Caco-2 (cell line): Measurements from ENCODE around the gene OR2G6. TPM values are rescaled to one million over a fixed set of nuclear protein-coding genes. Genes with fewer than 3 reads are reported as not detected.
A peak's percentile ranks its signal among the peaks of the same experiment; 100 is the strongest.
"Not testable (repeated sequence)": the region's sequence is repeated elsewhere in the genome, so short reads cannot be mapped to it uniquely, and the experiment has no call there.

Experiments used
- Bru-seq: library from RNA; stranded (reverse); fragments of 400-500 nt; gene quantifications from one replicate; lab custom pipeline; 2021; lab: Mats Ljungman, UMichigan
- BruChase-seq, 2 experiments: library from RNA; stranded (reverse); fragments of 400-500 nt; gene quantifications; one replicate each; lab custom pipeline; 2021; lab: Mats Ljungman, UMichigan
- BruUV-seq: library from RNA; stranded (reverse); fragments of 400-500 nt; replicated peaks from 2 replicates; lab custom pipeline; 2021; lab: Mats Ljungman, UMichigan
- CTCF ChIA-PET: fragments of 300-600 bp; sonication (Branson Sonifier 250); formaldehyde crosslinking; loops from one replicate; lab custom pipeline; 2022; ENCODE audit warnings: antibody characterized with exemption; lab: Charles Lee
- POLR2A ChIA-PET: fragments of 300-600 bp; sonication (Branson Sonifier 250); formaldehyde crosslinking; loops from one replicate; lab custom pipeline; 2022; ENCODE audit warnings: antibody characterized with exemption; lab: Charles Lee
- DNase-seq, 2 experiments: peaks; one replicate each; pipeline versions ENCODE4 v3.0.0 to v3.0.0-alpha.2; 2020 to 2022
- H3K27me3 ChIP-seq: replicated peaks from 2 replicates; pipeline ENCODE4 v1.6.0; 2011; ENCODE audit warnings: low read length; ENCODE audit not compliant: control insufficient read depth, insufficient read depth
- H3K36me3 ChIP-seq: 2 replicates; pipeline ENCODE4 v1.5.1; 2011; ENCODE audit warnings: low read length; ENCODE audit not compliant: control insufficient read depth, insufficient read depth
- H3K4me1 ChIP-seq: fragments of 250-450 bp; sonication (Bioruptor Pico); 2 replicates; pipeline ENCODE4 v1.5.1; 2020; ENCODE audit warnings: mild to moderate bottlenecking
- H3K4me3 ChIP-seq: 2 replicates; pipeline ENCODE4 v1.5.1; 2011; ENCODE audit warnings: low read depth, mild to moderate bottlenecking, control low read depth, low read length
- H3K9me3 ChIP-seq: fragments of 250-450 bp; sonication (Bioruptor Pico); 2 replicates; pipeline ENCODE4 v1.5.1; 2020; ENCODE audit warnings: mild to moderate bottlenecking, moderate library complexity
- H3K27ac Mint-ChIP-seq: one replicate; pipeline ENCODE4 v1.8.0; 2022; ENCODE audit warnings: mixed read lengths; ENCODE audit not compliant: unreplicated experiment
- H3K27me3 Mint-ChIP-seq: one replicate; pipeline ENCODE4 v1.8.0; 2022; ENCODE audit warnings: mixed read lengths; ENCODE audit not compliant: insufficient read depth, unreplicated experiment
- H3K36me3 Mint-ChIP-seq: one replicate; pipeline ENCODE4 v1.8.0; 2022; ENCODE audit warnings: mild to moderate bottlenecking, mixed read lengths; ENCODE audit not compliant: insufficient read depth, unreplicated experiment
- H3K4me1 Mint-ChIP-seq: one replicate; pipeline ENCODE4 v1.8.0; 2022; ENCODE audit warnings: low read depth, mixed read lengths; ENCODE audit not compliant: unreplicated experiment
- H3K4me3 Mint-ChIP-seq: one replicate; pipeline ENCODE4 v1.8.0; 2022; ENCODE audit warnings: mild to moderate bottlenecking, moderate library complexity, mixed read lengths; ENCODE audit not compliant: unreplicated experiment
- H3K9me3 Mint-ChIP-seq: one replicate; pipeline ENCODE4 v1.8.0; 2022; ENCODE audit warnings: mixed read lengths; ENCODE audit not compliant: unreplicated experiment
- CTCF ChIP-seq, 2 experiments: fragments of 200-600 bp in 1 of 2; IDR thresholded peaks; 1 replicate in 1 of 2; 2 replicates in 1 of 2; pipeline versions ENCODE4 v1.5.1 to v1.8.0; 2011 to 2022; ENCODE audit warnings: antibody characterized with exemption in 1 of 2, control low read depth in 1 of 2, inconsistent platforms in 1 of 2, low read depth in 1 of 2, low read length in 1 of 2, mild to moderate bottlenecking in 1 of 2, moderate library complexity in 1 of 2; ENCODE audit not compliant: insufficient read depth in 1 of 2, severe bottlenecking in 1 of 2, unreplicated experiment in 1 of 2
- intact Hi-C: fragments of 100-400 bp; cut with micrococcal nuclease; formaldehyde crosslinking; loops from one replicate; pipeline ENCODE4 v1.10.0; 2022; ENCODE audit not compliant: unreplicated experiment
- long read RNA-seq: library from polyadenylated mRNA; stranded (forward); transcript quantifications from one replicate; pipeline ENCODE4 v2.0.0, GENCODE V29; 2022
- total RNA-seq: library from RNA; stranded (reverse); gene quantifications from 2 replicates; pipeline ENCODE4 v1.2.3, GENCODE V29; 2022

OR2G6 gene
- total RNA-seq = not detected in 2 replicates
- not detected for Bru-seq, nascent RNA
- percentile 2 among the genes with signal in this experiment for BruChase-seq, experiment 1, labeled RNA remaining after a 2-hour chase
- not detected for BruChase-seq, experiment 2, labeled RNA remaining after a 6-hour chase
- long read RNA-seq = 0 reads

- H3K27me3 Mint-ChIP-seq, H3K4me3 ChIP-seq, H3K4me1 ChIP-seq, BruUV-seq, H3K9me3 ChIP-seq, POLR2A ChIA-PET, H3K9me3 Mint-ChIP-seq, intact Hi-C loops, H3K27me3 ChIP-seq, CTCF ChIA-PET, H3K36me3 Mint-ChIP-seq, H3K27ac Mint-ChIP-seq, DNase-seq, H3K4me3 Mint-ChIP-seq, H3K36me3 ChIP-seq, H3K4me1 Mint-ChIP-seq: not testable (repeated sequence)
Measured at GRCh38 chr1:248507773-248508172, at the start of gene OR2G6. TSS of gene OR2G6 (plus strand) at chr1:248508073. CDS start at chr1:248521647, 13,574 bp downstream.

GRCh38 chr1:248459117-248459516 lies 48.8 kb upstream of the OR2G6 start:
- H3K27me3 ChIP-seq, H3K27ac Mint-ChIP-seq, H3K36me3 Mint-ChIP-seq, DNase-seq, H3K4me3 ChIP-seq, intact Hi-C loops, CTCF ChIA-PET, H3K4me1 Mint-ChIP-seq, H3K27me3 Mint-ChIP-seq, BruUV-seq, H3K9me3 ChIP-seq, H3K36me3 ChIP-seq, H3K9me3 Mint-ChIP-seq, H3K4me3 Mint-ChIP-seq, H3K4me1 ChIP-seq, POLR2A ChIA-PET: not testable (repeated sequence)

GRCh38 chr1:248471154-248471553 lies 36.7 kb upstream of the OR2G6 start:
- no peak for DNase-seq
- no peaks in the 10 kb centered on the region for H3K4me1 Mint-ChIP-seq
- Histone ChIP-seq H3K27me3 (no peaks in the 10 kb centered on the region), H3K9me3 (no peaks in the 10 kb centered on the region), H3K4me3 (no peak overlapping the region), H3K4me1 (no peaks in the 10 kb centered on the region), H3K36me3 (no peaks in the 10 kb centered on the region)
- ChIA-PET POLR2A (no interaction called here), CTCF (no interaction called here)
- BruUV-seq = no TSS peak
- no peak overlapping the region for H3K27ac Mint-ChIP-seq
- H3K36me3 Mint-ChIP-seq = no peaks in the 10 kb centered on the region
- TF ChIP-seq CTCF (IDR thresholded peaks at IDR 0.05; ENCODE audit: insufficient read depth in 1 of 2, low read depth in 1 of 2, low read length in 1 of 2, severe bottlenecking in 1 of 2, unreplicated experiment in 1 of 2) = no peak
- peaks cover 3% of the 10 kb centered on the region for H3K27me3 Mint-ChIP-seq
- H3K4me3 Mint-ChIP-seq = no peak overlapping the region
- intact Hi-C loops = no loop called here
- no peaks in the 10 kb centered on the region for H3K9me3 Mint-ChIP-seq

GRCh38 chr1:248472111-248472510 lies 35.8 kb upstream of the OR2G6 start:
- H3K36me3 ChIP-seq, H3K9me3 ChIP-seq, H3K4me1 ChIP-seq, CTCF ChIA-PET, H3K4me3 Mint-ChIP-seq, intact Hi-C loops, H3K36me3 Mint-ChIP-seq, H3K4me3 ChIP-seq, BruUV-seq, H3K27ac Mint-ChIP-seq, H3K4me1 Mint-ChIP-seq, POLR2A ChIA-PET, H3K9me3 Mint-ChIP-seq, H3K27me3 Mint-ChIP-seq, H3K27me3 ChIP-seq, DNase-seq: not testable (repeated sequence)

- H3K9me3 ChIP-seq, H3K4me1 ChIP-seq, H3K4me1 Mint-ChIP-seq, DNase-seq, POLR2A ChIA-PET, H3K36me3 ChIP-seq, CTCF ChIA-PET, BruUV-seq, H3K36me3 Mint-ChIP-seq, H3K27me3 Mint-ChIP-seq, H3K9me3 Mint-ChIP-seq, H3K4me3 Mint-ChIP-seq, H3K27me3 ChIP-seq, H3K27ac Mint-ChIP-seq, H3K4me3 ChIP-seq, intact Hi-C loops: not testable (repeated sequence)
Measured at GRCh38 chr1:248473051-248473450, 34.8 kb upstream of the OR2G6 start, which contains the start of gene OR2T3. TSS of gene OR2T3 (plus strand) at chr1:248473351. CDS start at chr1:248473351, 0 bp downstream.

- CTCF ChIA-PET, H3K27me3 Mint-ChIP-seq, H3K4me1 Mint-ChIP-seq, H3K27me3 ChIP-seq, BruUV-seq, H3K36me3 Mint-ChIP-seq, H3K4me3 Mint-ChIP-seq, H3K4me3 ChIP-seq, DNase-seq, intact Hi-C loops, H3K4me1 ChIP-seq, H3K9me3 ChIP-seq, H3K9me3 Mint-ChIP-seq, H3K36me3 ChIP-seq, POLR2A ChIA-PET, H3K27ac Mint-ChIP-seq: not testable (repeated sequence)
Measured at GRCh38 chr1:248475660-248476059, 32.2 kb upstream of the OR2G6 start.
